ENCODE data around the gene GNMT.
"Not testable (repeated sequence)": the region's sequence is repeated elsewhere in the genome, so short reads cannot be mapped to it uniquely, and the experiment has no call there.

GNMT gene

GRCh38 chr6:42971746-42972327, 11.3 kb downstream of the GNMT start:
- in situ Hi-C loops (cut with MboI; ENCODE audit: low sequenced_read_pairs): no loop called here

GRCh38 chr6:42973926-42974325, 13.4 kb downstream of the GNMT start:
- in situ Hi-C loops (cut with MboI; ENCODE audit: low sequenced_read_pairs): no loop called here

- in situ Hi-C loops (cut with MboI; ENCODE audit: low sequenced_read_pairs): no loop called here
Observed at GRCh38 chr6:42974919-42975505, 14.5 kb downstream of the GNMT start.

- in situ Hi-C loops (cut with MboI; ENCODE audit: low sequenced_read_pairs): no loop called here
Observed at GRCh38 chr6:42978487-42978838, 17.9 kb downstream of the GNMT start.

- in situ Hi-C loops (cut with MboI; ENCODE audit: low sequenced_read_pairs): no loop called here
Observed at GRCh38 chr6:42978839-42979522, 18.4 kb downstream of the GNMT start, which contains the start of gene PEX6. PEX6 (minus strand) TSS chr6:42979181; CDS start chr6:42979150, 31 bp downstream.

GRCh38 chr6:42979523-42980177, 19.1 kb downstream of the GNMT start:
- in situ Hi-C loops (cut with MboI; ENCODE audit: low sequenced_read_pairs): no loop called here

- in situ Hi-C loops (cut with MboI; ENCODE audit: low sequenced_read_pairs): no loop called here
Observed at GRCh38 chr6:42981836-42982235, 21.3 kb downstream of the GNMT start.

- in situ Hi-C loops (cut with MboI; ENCODE audit: low sequenced_read_pairs): no loop called here
Observed at GRCh38 chr6:42984001-42984923, 23.7 kb downstream of the GNMT start, which contains the start of gene PPP2R5D. PPP2R5D (plus strand) TSS chr6:42984570; CDS start chr6:42984678, 108 bp downstream.

GRCh38 chr6:42984924-42985475, 24.4 kb downstream of the GNMT start:
- in situ Hi-C loops (cut with MboI; ENCODE audit: low sequenced_read_pairs): no loop called here

- in situ Hi-C loops (cut with MboI; ENCODE audit: low sequenced_read_pairs): no loop called here
Observed at GRCh38 chr6:42987533-42988451, 27.2 kb downstream of the GNMT start.

- in situ Hi-C loops (cut with MboI; ENCODE audit: low sequenced_read_pairs): no loop called here
Observed at GRCh38 chr6:42988486-42989020, 28.0 kb downstream of the GNMT start.

- in situ Hi-C loops (cut with MboI; ENCODE audit: low sequenced_read_pairs): no loop called here
Observed at GRCh38 chr6:42989923-42990322, 29.4 kb downstream of the GNMT start.

- in situ Hi-C loops (cut with MboI; ENCODE audit: low sequenced_read_pairs): no loop called here
Observed at GRCh38 chr6:42993445-42993844, 32.9 kb downstream of the GNMT start.

GRCh38 chr6:42996513-42996912, 36.0 kb downstream of the GNMT start:
- in situ Hi-C loops (cut with MboI; ENCODE audit: low sequenced_read_pairs): no loop called here

- in situ Hi-C loops (cut with MboI; ENCODE audit: low sequenced_read_pairs): not testable (repeated sequence)
Observed at GRCh38 chr6:42998205-42998604, 37.7 kb downstream of the GNMT start.

GRCh38 chr6:43001843-43002242, 41.3 kb downstream of the GNMT start:
- in situ Hi-C loops (cut with MboI; ENCODE audit: low sequenced_read_pairs): no loop called here

GRCh38 chr6:43005844-43006243, 45.3 kb downstream of the GNMT start:
- in situ Hi-C loops (cut with MboI; ENCODE audit: low sequenced_read_pairs): no loop called here

- in situ Hi-C loops (cut with MboI; ENCODE audit: low sequenced_read_pairs): no loop called here
Observed at GRCh38 chr6:43006251-43006650, 45.7 kb downstream of the GNMT start.

- in situ Hi-C loops (cut with MboI; ENCODE audit: low sequenced_read_pairs): no loop called here
Observed at GRCh38 chr6:43007126-43007525, 46.6 kb downstream of the GNMT start.
